TTC549 (cell line): Measurements from ENCODE around the gene DENND4B.

ENCODE experiments used
- FAIRE-seq: peaks from 2 replicates; lab custom pipeline; 2012; peaks lifted over from hg19 to GRCh38; lab: Jason Lieb, UNC

Gene DENND4B

GRCh38 chr1:153945795-153946621, 510 bp downstream of the DENND4B start:
- no peak for FAIRE-seq

GRCh38 chr1:153945131-153945794, 1.3 kb downstream of the DENND4B start:
- no peak for FAIRE-seq

GRCh38 chr1:153944827-153945117, 1.7 kb downstream of the DENND4B start:
- FAIRE-seq = no peak

- no peak for FAIRE-seq
Observed at GRCh38 chr1:153944005-153944826, 2.3 kb downstream of the DENND4B start.

GRCh38 chr1:153942766-153943549, 3.6 kb downstream of the DENND4B start:
- FAIRE-seq = no peak

- no peak for FAIRE-seq
Observed at GRCh38 chr1:153941826-153942725, 4.4 kb downstream of the DENND4B start.

GRCh38 chr1:153940756-153941155, 5.8 kb downstream of the DENND4B start:
- no peak for FAIRE-seq

- FAIRE-seq = no peak
Observed at GRCh38 chr1:153939476-153939875, 7.0 kb downstream of the DENND4B start.

GRCh38 chr1:153938996-153939395, 7.5 kb downstream of the DENND4B start:
- no peak for FAIRE-seq

- no peak for FAIRE-seq
Observed at GRCh38 chr1:153937331-153937730, 9.2 kb downstream of the DENND4B start.

- FAIRE-seq = no peak
Observed at GRCh38 chr1:153936011-153936802, 10.3 kb downstream of the DENND4B start.

- FAIRE-seq = no peak
Observed at GRCh38 chr1:153934746-153935145, 11.8 kb downstream of the DENND4B start.

- FAIRE-seq = no peak
Observed at GRCh38 chr1:153933955-153934354, 12.6 kb downstream of the DENND4B start.

- FAIRE-seq = no peak
Observed at GRCh38 chr1:153933430-153933829, 13.1 kb downstream of the DENND4B start.

- FAIRE-seq = no peak
Observed at GRCh38 chr1:153932156-153933131, 14.1 kb downstream of the DENND4B start.

- no peak for FAIRE-seq
Observed at GRCh38 chr1:153929981-153930948, 16.3 kb downstream of the DENND4B start.

GRCh38 chr1:153929426-153929825, 17.1 kb downstream of the DENND4B start:
- no peak for FAIRE-seq

GRCh38 chr1:153928791-153929341, 17.7 kb downstream of the DENND4B start:
- no peak for FAIRE-seq
